Neural progenitor cell (in vitro differentiated cells): ENCODE measurements around the gene SACM1L. TPM values are rescaled to one million over a fixed set of nuclear protein-coding genes. Genes with fewer than 3 reads are reported as not detected.

Source experiments
- DNase-seq: peaks from one replicate; pipeline ENCODE4 v3.0.0-alpha.2; 2016; ENCODE audit warnings: low spot score
- H2AFZ ChIP-seq: fragments of 200-600 bp; sonication (generic); replicated peaks from 2 replicates; pipeline ENCODE4 v1.6.1; 2016; ENCODE audit warnings: antibody characterized with exemption
- H3F3A ChIP-seq: fragments of 200-600 bp; sonication (generic); 2 replicates; pipeline ENCODE4 v1.6.1; 2016; ENCODE audit warnings: antibody characterized with exemption, low read depth
- H3K27ac ChIP-seq: fragments of 200-600 bp; sonication (generic); 2 replicates; pipeline ENCODE4 v1.5.1; 2016; ENCODE audit warnings: mild to moderate bottlenecking
- H3K27me3 ChIP-seq: fragments of 200-600 bp; sonication (generic); 2 replicates; pipeline ENCODE4 v1.6.1; 2016; ENCODE audit warnings: mild to moderate bottlenecking, moderate library complexity
- H3K36me3 ChIP-seq: fragments of 200-600 bp; sonication (generic); 2 replicates; pipeline ENCODE4 v1.5.1; 2016
- H3K4me1 ChIP-seq: fragments of 200-600 bp; sonication (generic); 2 replicates; pipeline ENCODE4 v1.6.1; 2016; ENCODE audit warnings: mixed run types
- H3K4me2 ChIP-seq: fragments of 200-600 bp; sonication (generic); 2 replicates; pipeline ENCODE4 v1.6.1; 2016
- H3K4me3 ChIP-seq: fragments of 200-600 bp; sonication (generic); 2 replicates; pipeline ENCODE4 v1.5.1; 2016
- H3K79me2 ChIP-seq: fragments of 200-600 bp; sonication (generic); 2 replicates; pipeline ENCODE4 v1.6.1; 2016; ENCODE audit warnings: low read depth
- H3K9ac ChIP-seq: fragments of 200-600 bp; sonication (generic); 2 replicates; pipeline ENCODE4 v1.6.1; 2016
- H3K9me3 ChIP-seq: fragments of 200-600 bp; sonication (generic); 2 replicates; pipeline ENCODE4 v1.5.1; 2016; ENCODE audit warnings: low read depth
- H4K20me1 ChIP-seq: fragments of 200-600 bp; sonication (generic); 2 replicates; pipeline ENCODE4 v1.6.1; 2016; ENCODE audit warnings: low read depth
- H3K27ac Mint-ChIP-seq: 3 replicates; pipeline ENCODE4 v1.8.0; 2021; ENCODE audit warnings: mixed read lengths
- H3K27me3 Mint-ChIP-seq: 2 replicates; pipeline ENCODE4 v1.8.0; 2022; ENCODE audit warnings: low read depth, mild to moderate bottlenecking, inconsistent platforms, moderate library complexity, mixed read lengths; ENCODE audit not compliant: insufficient read depth
- H3K36me3 Mint-ChIP-seq: 3 replicates; pipeline ENCODE4 v1.8.0; 2021; ENCODE audit warnings: mixed read lengths
- H3K4me1 Mint-ChIP-seq: 3 replicates; pipeline ENCODE4 v1.8.0; 2021; ENCODE audit warnings: mixed read lengths
- H3K4me3 Mint-ChIP-seq: 3 replicates; pipeline ENCODE4 v1.8.0; 2021; ENCODE audit warnings: mild to moderate bottlenecking, moderate library complexity, mixed read lengths
- H3K9me3 Mint-ChIP-seq: 3 replicates; pipeline ENCODE4 v1.8.0; 2020; ENCODE audit warnings: mixed read lengths
- EZH2 ChIP-seq: fragments of 200-600 bp; sonication (generic); IDR thresholded peaks from 2 replicates; pipeline ENCODE4 v1.6.1; 2017; ENCODE audit warnings: antibody characterized with exemption, mild to moderate bottlenecking, moderate library complexity
- EZH2phosphoT487 ChIP-seq: fragments of 200-600 bp; sonication (generic); IDR thresholded peaks from 2 replicates; pipeline ENCODE4 v1.6.1; 2017; ENCODE audit warnings: antibody characterized with exemption
- total RNA-seq: library from RNA; depleted of rRNA; stranded (reverse); fragments of >200 nt; gene quantifications from 2 replicates; pipeline ENCODE4 v1.2.3, GENCODE V29; 2015; ENCODE audit warnings: low replicate concordance
- TF ChIP-seq, protein P1 (sequence below): fragments of 200-600 bp; sonication (generic); IDR thresholded peaks from 2 replicates; pipeline ENCODE4 v1.5.1; 2017; ENCODE audit warnings: antibody characterized with exemption, mild to moderate bottlenecking

The SACM1L gene
- total RNA-seq, 1 donor from 2014 or later = 61.8 TPM

DNA sequence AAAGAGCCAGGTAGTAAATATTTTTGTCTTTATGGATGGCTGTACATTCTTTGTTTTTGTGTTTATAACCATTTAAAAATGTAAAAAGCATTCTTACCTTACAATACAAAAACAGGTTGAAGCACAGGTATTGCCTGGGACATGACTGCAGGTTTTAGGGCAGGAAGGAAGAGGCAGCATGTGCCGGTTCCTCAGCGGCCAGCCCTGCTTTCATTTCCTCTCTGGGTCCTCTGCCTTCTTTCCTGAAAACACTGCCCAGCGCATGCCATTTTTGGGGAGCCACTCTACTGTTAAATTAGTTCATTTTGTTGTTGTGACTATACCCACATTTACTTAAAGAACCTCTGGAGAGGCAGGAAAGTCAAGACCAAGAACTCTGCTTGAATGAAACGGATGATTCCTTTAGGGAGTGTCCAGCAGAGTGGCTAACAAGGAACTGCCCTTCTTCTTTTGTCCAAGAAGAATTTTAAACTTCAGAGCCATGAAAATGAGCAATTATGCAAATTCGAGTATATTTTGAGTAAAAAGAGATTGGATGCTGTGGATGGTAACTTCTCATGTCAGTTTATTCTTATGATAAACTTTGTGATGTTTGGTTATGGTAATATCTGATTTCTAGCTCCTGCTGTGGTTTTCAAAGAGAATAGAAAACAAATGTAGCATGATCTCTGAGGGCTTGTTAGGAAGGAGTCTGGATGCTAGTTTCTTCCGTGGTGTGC is 52.7 kb downstream of the SACM1L start:
- Histone ChIP-seq H3K27me3 (no peaks in the 10 kb centered on the region), H3K9me3 (no peaks in the 10 kb centered on the region), H3K4me1 (no peaks in the 10 kb centered on the region), H3K27ac (no peak overlapping the region), H3K4me2 (no peak overlapping the region), H4K20me1 (no peaks in the 10 kb centered on the region), H2AFZ (no peak overlapping the region), H3F3A (no peaks in the 10 kb centered on the region), H3K36me3 (peaks cover 14% of the 10 kb centered on the region), H3K4me3 (no peak overlapping the region), H3K79me2 (no peaks in the 10 kb centered on the region), H3K9ac (no peak overlapping the region)
- H3K9me3 Mint-ChIP-seq = no peaks in the 10 kb centered on the region
- no peak overlapping the region for H3K4me3 Mint-ChIP-seq
- no peaks in the 10 kb centered on the region for H3K27me3 Mint-ChIP-seq
- DNase-seq = no peak
- H3K36me3 Mint-ChIP-seq = peaks cover 18% of the 10 kb centered on the region
- no peaks in the 10 kb centered on the region for H3K4me1 Mint-ChIP-seq
- TF ChIP-seq EZH2phosphoT487 (no peak), EZH2 (no peak)
- TF ChIP-seq, protein P1, sequence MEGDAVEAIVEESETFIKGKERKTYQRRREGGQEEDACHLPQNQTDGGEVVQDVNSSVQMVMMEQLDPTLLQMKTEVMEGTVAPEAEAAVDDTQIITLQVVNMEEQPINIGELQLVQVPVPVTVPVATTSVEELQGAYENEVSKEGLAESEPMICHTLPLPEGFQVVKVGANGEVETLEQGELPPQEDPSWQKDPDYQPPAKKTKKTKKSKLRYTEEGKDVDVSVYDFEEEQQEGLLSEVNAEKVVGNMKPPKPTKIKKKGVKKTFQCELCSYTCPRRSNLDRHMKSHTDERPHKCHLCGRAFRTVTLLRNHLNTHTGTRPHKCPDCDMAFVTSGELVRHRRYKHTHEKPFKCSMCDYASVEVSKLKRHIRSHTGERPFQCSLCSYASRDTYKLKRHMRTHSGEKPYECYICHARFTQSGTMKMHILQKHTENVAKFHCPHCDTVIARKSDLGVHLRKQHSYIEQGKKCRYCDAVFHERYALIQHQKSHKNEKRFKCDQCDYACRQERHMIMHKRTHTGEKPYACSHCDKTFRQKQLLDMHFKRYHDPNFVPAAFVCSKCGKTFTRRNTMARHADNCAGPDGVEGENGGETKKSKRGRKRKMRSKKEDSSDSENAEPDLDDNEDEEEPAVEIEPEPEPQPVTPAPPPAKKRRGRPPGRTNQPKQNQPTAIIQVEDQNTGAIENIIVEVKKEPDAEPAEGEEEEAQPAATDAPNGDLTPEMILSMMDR = no peak
- no peak overlapping the region for H3K27ac Mint-ChIP-seq

DNA sequence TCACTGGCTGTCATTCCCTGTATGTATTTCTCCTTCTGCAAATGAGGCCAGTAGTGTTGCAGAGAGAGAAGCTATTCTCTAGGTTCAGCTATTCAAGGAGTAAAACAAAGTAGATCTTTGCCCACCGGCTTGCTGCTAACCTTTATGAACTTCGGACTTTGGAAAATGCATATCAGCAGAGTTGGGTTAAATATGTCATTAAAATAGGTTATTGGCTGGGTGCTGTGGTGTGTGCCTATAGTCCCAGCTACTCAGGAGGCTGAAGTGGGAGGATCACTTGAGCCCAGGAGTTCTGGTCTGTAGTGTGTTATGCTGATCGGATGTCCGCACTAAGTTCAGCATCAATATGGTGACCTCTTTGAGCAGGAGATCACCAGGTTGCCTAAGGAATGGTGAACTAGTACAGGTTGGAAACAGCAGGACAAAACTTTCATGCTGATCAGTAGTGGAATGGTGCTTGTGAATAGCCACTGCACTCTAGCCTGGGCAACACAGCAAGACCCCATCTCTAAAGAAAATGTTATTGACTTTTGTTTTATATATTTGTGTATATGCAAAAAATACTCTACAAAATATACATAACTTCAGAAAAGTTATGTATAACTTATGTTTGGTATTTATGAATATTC is 53.4 kb downstream of the SACM1L start:
- no peak overlapping the region for H2AFZ ChIP-seq
- H3K9me3 Mint-ChIP-seq = no peaks in the 10 kb centered on the region
- DNase-seq = no peak
- H3F3A ChIP-seq = no peaks in the 10 kb centered on the region
- no peaks in the 10 kb centered on the region for H3K79me2 ChIP-seq
- no peaks in the 10 kb centered on the region for H3K27me3 Mint-ChIP-seq
- peaks cover 18% of the 10 kb centered on the region for H3K36me3 Mint-ChIP-seq
- no peak overlapping the region for H3K27ac Mint-ChIP-seq
- H3K4me3 ChIP-seq = no peak overlapping the region
- H3K27ac ChIP-seq = no peak overlapping the region
- no peaks in the 10 kb centered on the region for H3K27me3 ChIP-seq
- peaks cover 14% of the 10 kb centered on the region for H3K36me3 ChIP-seq
- TF ChIP-seq, protein P1 = no peak
- no peak for TF ChIP-seq EZH2
- TF ChIP-seq EZH2phosphoT487 = no peak
- H3K9ac ChIP-seq = no peak overlapping the region
- H3K4me3 Mint-ChIP-seq = no peak overlapping the region
- no peaks in the 10 kb centered on the region for H3K4me1 Mint-ChIP-seq
- no peak overlapping the region for H3K4me2 ChIP-seq
- H3K9me3 ChIP-seq = no peaks in the 10 kb centered on the region
- H4K20me1 ChIP-seq = no peaks in the 10 kb centered on the region
- H3K4me1 ChIP-seq = no peaks in the 10 kb centered on the region

DNA sequence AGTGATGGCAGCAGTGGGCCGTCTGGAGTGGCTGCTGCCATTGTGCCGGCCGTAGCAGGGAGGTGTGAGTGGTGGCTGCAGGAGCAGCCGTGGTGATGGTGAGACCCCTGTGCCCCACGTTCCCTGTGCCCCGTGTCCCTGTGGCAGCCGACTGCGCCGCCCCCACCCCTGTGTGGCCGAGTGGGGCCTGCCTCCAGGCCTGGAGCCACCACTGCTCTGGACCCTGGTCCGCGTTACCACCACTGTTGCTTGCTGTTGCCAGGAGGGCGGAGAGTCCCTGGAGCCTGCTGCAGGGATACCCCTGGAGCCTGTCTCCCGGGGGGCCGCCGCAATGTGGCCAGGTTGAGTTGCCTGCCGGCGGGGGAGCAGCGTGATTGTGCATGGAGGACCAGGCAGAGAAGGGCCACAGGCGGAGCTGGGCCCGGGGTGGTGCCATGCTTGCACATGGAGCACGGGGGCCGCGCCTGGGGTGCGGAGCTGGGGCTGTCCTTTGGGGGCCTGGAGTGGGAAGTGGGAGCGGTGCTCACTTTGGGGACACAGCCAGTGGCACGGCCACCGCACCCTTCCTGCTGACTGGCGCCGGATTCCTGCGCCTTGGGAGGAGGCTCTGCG is 57.1 kb downstream of the SACM1L start:
- H3K4me2 ChIP-seq = no peak overlapping the region
- H3K4me1 ChIP-seq = no peaks in the 10 kb centered on the region
- H2AFZ ChIP-seq = no peak overlapping the region
- no peak for DNase-seq
- H3K9me3 ChIP-seq = no peaks in the 10 kb centered on the region
- no peaks in the 10 kb centered on the region for H3K4me1 Mint-ChIP-seq
- no peaks in the 10 kb centered on the region for H3K79me2 ChIP-seq
- H3K36me3 Mint-ChIP-seq = peaks cover 10% of the 10 kb centered on the region
- H3K27me3 ChIP-seq = no peaks in the 10 kb centered on the region
- H3K36me3 ChIP-seq = peaks cover 9% of the 10 kb centered on the region
- no peak overlapping the region for H3K4me3 ChIP-seq
- H3F3A ChIP-seq = no peaks in the 10 kb centered on the region
- H4K20me1 ChIP-seq = no peaks in the 10 kb centered on the region
- H3K9me3 Mint-ChIP-seq = no peaks in the 10 kb centered on the region
- no peak for TF ChIP-seq EZH2phosphoT487
- TF ChIP-seq, protein P1 = no peak
- TF ChIP-seq EZH2 = no peak
- no peaks in the 10 kb centered on the region for H3K27me3 Mint-ChIP-seq
- H3K27ac ChIP-seq = no peak overlapping the region
- no peak overlapping the region for H3K9ac ChIP-seq
- no peak overlapping the region for H3K27ac Mint-ChIP-seq
- no peak overlapping the region for H3K4me3 Mint-ChIP-seq
